Fibroblast of peridontal ligament (primary cell): ENCODE data around the gene KRT4.

Experiments
- DNase-seq: peaks from one replicate; pipeline ENCODE4 v3.0.0-alpha.2; 2010; ENCODE audit errors: extremely low read depth

Gene KRT4

DNA sequence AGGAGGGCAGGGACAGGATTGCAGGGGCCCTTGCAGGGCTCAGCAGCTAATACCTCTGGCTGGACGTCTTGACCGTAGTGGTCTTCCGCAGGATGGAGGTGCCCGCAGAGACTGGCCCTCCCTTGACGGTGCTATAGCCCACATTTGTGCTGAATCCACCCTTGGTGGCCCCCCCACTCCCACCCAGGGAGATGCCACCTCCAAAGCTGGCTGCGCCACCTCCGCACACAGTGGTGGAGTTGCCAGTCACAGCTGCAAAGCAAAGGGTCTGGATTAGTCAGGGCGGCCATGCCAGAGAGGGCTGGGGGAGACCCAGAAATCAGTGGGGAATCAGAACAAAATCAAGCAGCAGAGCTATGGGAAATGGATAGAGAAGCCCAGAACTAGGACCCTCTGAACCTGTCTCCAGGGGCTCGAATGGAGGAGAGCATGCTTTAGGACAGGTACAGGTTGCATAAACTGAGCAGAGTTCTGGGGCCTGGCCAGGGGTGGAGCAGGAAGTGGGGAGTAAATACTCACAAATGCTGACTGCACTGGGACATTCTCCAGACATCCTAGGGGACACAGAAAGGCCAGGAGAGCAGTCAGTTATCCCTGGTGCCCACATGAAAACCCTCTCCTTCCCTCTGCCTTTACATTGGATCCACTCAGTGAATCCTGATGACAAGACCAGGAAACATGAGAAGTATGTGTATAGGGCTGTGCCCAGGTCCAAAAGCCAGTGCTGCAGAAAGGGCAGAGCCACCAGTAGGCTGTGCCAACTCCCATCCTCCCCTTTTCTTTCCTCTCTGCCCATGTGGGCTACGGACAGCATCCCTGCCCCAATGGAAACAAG is 8.1 kb upstream of the KRT4 start:
- no peak for DNase-seq

GRCh38 chr12:52821071-52821730 is 7.3 kb upstream of the KRT4 start:
- no peak for DNase-seq

- no peak for DNase-seq
Measured at GRCh38 chr12:52820521-52820920, 6.6 kb upstream of the KRT4 start.

DNA sequence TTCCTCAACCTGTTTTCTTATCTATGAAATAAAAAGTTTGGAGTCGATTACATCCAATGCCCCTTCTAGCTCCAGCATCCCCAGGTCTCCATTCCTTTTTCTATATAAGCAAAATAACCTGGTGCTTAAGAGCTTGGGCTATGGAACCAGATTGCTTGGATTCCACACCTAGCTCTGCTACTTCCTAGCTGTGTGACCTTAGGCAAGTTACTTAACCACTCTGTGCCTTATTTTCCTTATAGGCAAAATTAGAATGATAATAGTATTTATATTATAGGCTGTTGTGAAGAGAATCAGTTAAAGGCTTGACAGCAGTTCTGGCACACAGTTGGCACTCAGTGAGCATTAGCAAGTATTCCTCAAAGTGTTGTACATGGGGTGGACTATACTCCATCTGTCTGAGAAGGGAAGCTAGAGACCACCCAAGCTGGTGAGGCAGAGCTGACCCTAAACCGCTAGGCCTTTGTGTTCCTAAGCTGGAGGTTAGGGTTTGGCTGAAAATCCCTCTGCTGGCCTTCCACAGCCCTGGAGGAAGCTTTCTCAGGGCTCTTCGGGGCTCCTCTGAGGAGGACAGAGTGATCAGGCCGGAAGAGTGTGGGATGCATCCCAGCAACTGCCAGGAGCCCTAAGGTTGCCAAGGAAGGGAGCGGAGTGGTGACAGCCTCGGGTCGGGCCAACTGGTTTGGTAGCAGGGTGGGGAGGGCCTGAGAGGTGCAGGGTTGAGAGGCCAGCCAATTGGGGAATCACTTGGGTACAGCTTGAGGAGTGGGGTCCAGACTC is 6.0 kb upstream of the KRT4 start:
- no peak for DNase-seq

DNA sequence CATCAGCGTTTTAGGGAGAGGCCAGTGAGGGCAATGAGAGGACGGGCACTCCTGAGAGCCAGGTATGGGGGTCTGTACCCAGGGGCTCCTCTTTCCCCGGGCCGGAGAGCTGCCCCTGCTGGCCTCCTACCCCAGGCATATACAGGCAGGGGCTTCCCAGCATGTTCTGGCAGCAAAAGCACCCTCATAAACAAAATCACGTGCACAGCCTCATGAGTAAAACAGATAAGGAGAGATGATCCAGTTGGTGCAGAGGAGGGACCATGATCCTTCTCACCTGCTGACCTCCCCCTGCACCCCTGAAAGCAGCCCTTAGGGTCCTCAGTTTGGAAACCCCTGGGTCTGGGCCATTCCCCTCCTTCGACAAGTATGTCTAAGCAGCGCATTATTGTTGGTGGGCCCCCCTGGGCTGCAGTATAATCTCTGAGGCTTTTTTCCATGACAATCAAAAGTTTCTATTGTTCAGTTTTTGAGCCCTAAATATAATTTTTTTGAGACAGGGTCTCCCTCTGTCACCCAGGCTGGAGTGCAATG is 5.0 kb upstream of the KRT4 start:
- no peak for DNase-seq

DNA sequence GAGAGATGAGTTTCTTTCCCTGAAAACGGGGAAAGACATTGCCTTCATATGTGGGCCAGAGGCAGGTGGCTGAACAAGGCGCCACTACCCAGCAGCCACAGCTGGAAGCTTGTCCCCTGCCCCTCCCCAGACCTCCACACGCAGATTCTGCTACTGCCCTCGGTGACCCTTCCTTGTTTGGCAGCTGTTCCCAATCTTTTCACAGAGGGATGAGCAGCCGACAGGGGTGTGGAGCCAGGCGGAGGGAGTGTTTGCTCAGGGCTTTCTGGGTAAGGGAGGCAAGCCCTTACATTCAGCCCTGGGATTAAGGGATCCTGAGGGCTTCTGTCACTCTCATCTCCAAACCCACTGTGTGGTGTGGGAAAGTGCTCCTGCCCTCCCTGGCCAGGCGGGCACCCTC is 4.5 kb upstream of the KRT4 start:
- DNase-seq: no peak

DNA sequence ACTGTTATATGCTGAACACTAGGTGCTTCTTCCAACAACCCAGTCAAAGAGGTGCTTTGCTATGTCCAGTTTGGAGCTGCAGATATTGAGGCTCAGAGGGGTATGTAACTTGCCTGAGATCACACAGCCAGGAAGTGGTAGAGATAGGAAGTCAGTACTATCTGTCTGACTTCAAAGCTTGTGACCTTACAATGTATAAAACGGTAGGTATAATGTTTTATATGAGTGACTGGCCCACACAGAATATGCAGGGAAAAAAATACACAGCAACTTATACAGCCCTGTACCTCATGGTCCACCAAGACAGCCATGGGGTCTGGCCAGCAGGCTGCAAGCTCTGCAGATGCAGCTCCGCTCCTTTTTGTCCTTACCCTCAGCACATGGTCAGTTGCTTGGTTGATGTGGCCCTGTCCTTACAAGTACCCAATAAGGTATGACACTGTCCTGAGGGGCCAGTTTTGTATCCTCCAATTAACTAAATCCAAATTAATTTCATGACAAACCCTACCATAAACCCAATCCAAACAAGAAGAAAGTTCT is 3.9 kb upstream of the KRT4 start:
- no peak for DNase-seq

GRCh38 chr12:52817003-52817698 is 3.2 kb upstream of the KRT4 start:
- no peak for DNase-seq

GRCh38 chr12:52815676-52816588 is 2.0 kb upstream of the KRT4 start:
- no peak for DNase-seq

DNA sequence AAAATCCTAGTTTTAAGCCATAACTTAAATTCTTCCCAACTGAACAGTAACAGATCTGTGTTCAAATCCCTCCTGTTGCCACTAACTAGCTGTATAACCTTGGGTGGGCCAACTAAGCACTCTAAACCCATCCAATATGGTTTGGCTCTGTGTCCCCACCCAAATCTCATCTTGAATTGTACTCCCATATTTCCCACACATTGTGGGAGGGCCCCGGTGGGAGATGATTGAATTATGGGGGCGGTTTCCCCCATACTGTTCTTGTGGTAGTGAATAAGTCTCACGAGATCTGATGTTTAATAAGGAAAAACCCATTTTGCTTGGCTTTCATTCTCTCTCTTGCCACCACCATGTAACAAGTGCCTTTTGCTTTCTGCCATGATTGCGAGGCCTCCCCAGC is 1.2 kb upstream of the KRT4 start:
- DNase-seq: no peak

DNA sequence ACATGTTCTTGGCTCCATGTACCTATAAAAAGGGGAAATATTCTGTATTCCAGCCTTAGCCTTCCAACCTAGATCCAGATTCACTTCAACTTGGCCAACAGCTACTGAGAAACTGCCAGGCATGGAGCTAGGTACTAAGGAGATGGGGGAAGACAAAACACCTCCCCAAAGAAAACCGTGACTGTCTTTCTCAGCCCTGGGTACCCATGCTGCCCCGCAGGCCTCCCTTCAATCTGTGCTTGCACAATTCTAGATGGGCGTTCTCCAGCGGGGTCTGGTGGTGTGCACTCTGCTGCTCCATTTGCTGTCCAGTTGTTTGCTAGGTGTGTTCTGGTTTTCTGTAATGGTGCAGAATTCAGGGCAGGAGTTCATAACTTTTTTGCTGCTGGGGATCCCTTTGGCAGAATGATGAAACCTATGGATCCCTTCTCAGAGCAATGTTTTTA is 817 bp upstream of the KRT4 start:
- no peak for DNase-seq

- no peak for DNase-seq
Measured at GRCh38 chr12:52813203-52813819, 605 bp downstream of the KRT4 start.

GRCh38 chr12:52812749-52813148 is 1.2 kb downstream of the KRT4 start:
- DNase-seq: no peak

DNA sequence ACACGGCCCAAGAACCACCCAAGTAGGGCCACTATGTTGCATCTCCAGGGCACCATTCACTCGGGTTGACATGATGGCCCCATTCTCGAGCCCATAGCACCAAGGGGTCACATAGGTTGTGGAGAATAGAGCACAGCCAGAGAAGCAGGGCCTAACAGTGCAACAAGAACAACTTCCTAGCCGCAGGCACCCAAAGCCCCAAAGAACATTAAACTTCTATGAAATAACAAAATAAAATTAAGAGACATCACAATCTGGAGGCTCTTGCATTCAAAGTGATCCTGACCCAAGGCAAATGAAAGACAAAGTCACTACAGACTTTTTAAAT is 1.9 kb downstream of the KRT4 start:
- DNase-seq: no peak

- no peak for DNase-seq
Measured at GRCh38 chr12:52811191-52812072, 2.5 kb downstream of the KRT4 start.

GRCh38 chr12:52810554-52810953 is 3.4 kb downstream of the KRT4 start:
- no peak for DNase-seq

DNA sequence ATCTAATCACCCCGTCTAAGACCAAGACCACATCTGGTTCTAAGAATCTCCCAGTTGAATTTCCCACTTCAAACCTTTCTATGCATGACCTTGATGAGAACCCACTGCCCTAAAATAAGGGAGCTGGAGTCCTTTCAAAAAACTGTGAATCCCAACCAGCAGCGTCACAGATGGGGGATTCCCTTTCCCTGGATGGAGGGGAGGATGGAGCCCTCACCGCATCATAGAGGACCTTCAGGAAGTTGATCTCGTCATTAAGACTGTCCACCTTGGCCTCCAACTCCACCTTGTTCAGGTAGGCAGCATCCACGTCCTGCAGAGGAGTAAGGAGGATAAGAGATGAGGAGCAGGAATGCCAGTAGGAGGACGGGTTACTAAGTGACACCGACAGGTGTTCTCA is 4.8 kb downstream of the KRT4 start:
- DNase-seq: no peak

DNA sequence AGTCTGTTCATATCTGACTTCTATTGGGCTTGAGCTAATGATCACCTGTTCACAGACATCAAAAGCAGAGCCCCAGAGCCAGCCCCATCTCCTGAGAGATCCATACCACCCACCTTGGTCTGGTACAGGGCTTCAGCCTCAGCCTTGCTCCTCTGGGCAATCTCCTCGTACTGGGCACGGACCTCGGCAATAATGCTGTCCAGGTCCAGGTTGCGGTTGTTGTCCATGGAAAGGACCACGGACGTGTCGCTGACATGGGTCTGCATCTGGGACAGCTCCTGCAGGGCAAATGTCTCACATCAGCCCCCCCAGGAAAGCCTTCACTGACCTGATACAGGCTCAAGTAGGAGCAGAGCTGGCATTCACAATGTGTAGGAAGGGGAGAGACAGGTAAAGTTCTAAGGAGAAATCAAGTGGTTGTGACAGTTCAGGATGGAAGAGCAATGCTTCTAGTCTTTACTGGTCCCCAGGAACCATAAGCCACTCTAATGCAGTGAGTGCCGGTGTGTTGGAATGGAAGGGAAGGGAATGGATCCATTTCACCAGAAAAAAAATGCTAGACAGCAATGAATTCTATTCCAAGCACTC is 5.2 kb downstream of the KRT4 start:
- no peak for DNase-seq
